GM12878 (cell line): Measurements from ENCODE around the gene OR8I2.

Source experiments
- CEBPZ ChIP-seq: fragments of 150-350 bp; IDR thresholded peaks from 2 replicates; pipeline ENCODE4 v1.6.1; 2016; ENCODE audit warnings: low read depth, low read length
- CTCF ChIP-seq, 3 experiments: IDR thresholded peaks in 2 of 3; conservative IDR thresholded peaks in 1 of 3; 2 replicates each; pipeline ENCODE4 v1.5.1; 2011; ENCODE audit warnings: low read depth in 3 of 3, low read length in 3 of 3, mild to moderate bottlenecking in 3 of 3, control low read depth in 2 of 3, moderate library complexity in 2 of 3, inconsistent platforms in 1 of 3, mixed read lengths in 1 of 3; ENCODE audit not compliant: control insufficient read depth in 2 of 3, insufficient read depth in 1 of 3; ENCODE audit errors: extremely low read depth in 1 of 3
- DPF2 ChIP-seq: fragments of 450-650 bp; IDR thresholded peaks from 2 replicates; pipeline ENCODE4 v1.6.1; 2017; ENCODE audit warnings: mild to moderate bottlenecking
- EP300 ChIP-seq, 2 experiments: fragments of 150-350 bp in 1 of 2; IDR thresholded peaks; 2 replicates each; pipeline ENCODE4 v1.6.1; 2011 to 2012; ENCODE audit warnings: low read depth in 2 of 2, low read length in 2 of 2, borderline replicate concordance in 1 of 2, improper control_type of control experiment in 1 of 2, inconsistent platforms in 1 of 2; ENCODE audit not compliant: control insufficient read depth in 1 of 2
- FOXK2 ChIP-seq: fragments of 450-650 bp; IDR thresholded peaks from 2 replicates; pipeline ENCODE4 v1.6.1; 2017; ENCODE audit warnings: mild to moderate bottlenecking, moderate library complexity
- GABPA ChIP-seq: IDR thresholded peaks from 2 replicates; pipeline ENCODE4 v1.6.1; 2014; ENCODE audit warnings: antibody characterized with exemption, low read depth, mild to moderate bottlenecking, inconsistent platforms
- POLR2AphosphoS5 ChIP-seq: IDR thresholded peaks from 2 replicates; pipeline ENCODE4 v1.6.1; 2011; ENCODE audit warnings: mild to moderate bottlenecking, low read length, inconsistent platforms
- SREBF2 ChIP-seq: IDR thresholded peaks from 2 replicates; pipeline ENCODE4 v1.6.1; 2012; ENCODE audit warnings: mild to moderate bottlenecking, low read length
- TAF1 ChIP-seq: IDR thresholded peaks from 2 replicates; pipeline ENCODE4 v1.6.1; 2011; ENCODE audit warnings: mild to moderate bottlenecking, low read depth, low read length, borderline replicate concordance
- ZNF24 ChIP-seq: fragments of 450-650 bp; IDR thresholded peaks from 2 replicates; pipeline ENCODE4 v1.6.1; 2017; ENCODE audit warnings: antibody characterized with exemption, mild to moderate bottlenecking

GRCh38 chr11:56066980-56067379 is 26.1 kb upstream of the OR8I2 start:
- no peak for TF ChIP-seq FOXK2
- TF ChIP-seq CTCF (IDR thresholded peaks at IDR 0.05 in 2 of 3, conservative IDR thresholded peaks at IDR 0.05 in 1 of 3; ENCODE audit: control insufficient read depth in 2 of 3, extremely low read depth in 1 of 3, insufficient read depth in 1 of 3, low read depth in 3 of 3, low read length in 3 of 3): no peak
- TF ChIP-seq GABPA: no peak
- TF ChIP-seq CEBPZ: no peak
- no peak for TF ChIP-seq TAF1
- TF ChIP-seq ZNF24: no peak
- no peak for TF ChIP-seq POLR2AphosphoS5
- no peak for TF ChIP-seq DPF2
- TF ChIP-seq SREBF2: no peak
- TF ChIP-seq EP300 (IDR thresholded peaks at IDR 0.05; ENCODE audit: borderline replicate concordance in 1 of 2, control insufficient read depth in 1 of 2, low read depth in 2 of 2, low read length in 2 of 2): no peak
